ENCODE data around the gene ZFAND3. TPM values are rescaled to one million over a fixed set of nuclear protein-coding genes. Genes with fewer than 3 reads are reported as not detected.

ZFAND3 gene
- total RNA-seq, 1 donor from 2014 or later = 18.7 TPM

- H3K4me3 ChIP-seq (ENCODE audit: low read depth, low read length) = no peak overlapping the region
- TF ChIP-seq, protein P1, sequence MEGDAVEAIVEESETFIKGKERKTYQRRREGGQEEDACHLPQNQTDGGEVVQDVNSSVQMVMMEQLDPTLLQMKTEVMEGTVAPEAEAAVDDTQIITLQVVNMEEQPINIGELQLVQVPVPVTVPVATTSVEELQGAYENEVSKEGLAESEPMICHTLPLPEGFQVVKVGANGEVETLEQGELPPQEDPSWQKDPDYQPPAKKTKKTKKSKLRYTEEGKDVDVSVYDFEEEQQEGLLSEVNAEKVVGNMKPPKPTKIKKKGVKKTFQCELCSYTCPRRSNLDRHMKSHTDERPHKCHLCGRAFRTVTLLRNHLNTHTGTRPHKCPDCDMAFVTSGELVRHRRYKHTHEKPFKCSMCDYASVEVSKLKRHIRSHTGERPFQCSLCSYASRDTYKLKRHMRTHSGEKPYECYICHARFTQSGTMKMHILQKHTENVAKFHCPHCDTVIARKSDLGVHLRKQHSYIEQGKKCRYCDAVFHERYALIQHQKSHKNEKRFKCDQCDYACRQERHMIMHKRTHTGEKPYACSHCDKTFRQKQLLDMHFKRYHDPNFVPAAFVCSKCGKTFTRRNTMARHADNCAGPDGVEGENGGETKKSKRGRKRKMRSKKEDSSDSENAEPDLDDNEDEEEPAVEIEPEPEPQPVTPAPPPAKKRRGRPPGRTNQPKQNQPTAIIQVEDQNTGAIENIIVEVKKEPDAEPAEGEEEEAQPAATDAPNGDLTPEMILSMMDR (conservative IDR thresholded peaks at IDR 0.05; ENCODE audit: low read depth, low read length) = no peak
- DNase-seq (ENCODE audit: low read depth) = no peak
Measured at GRCh38 chr6:38198219-38198618, 378.7 kb downstream of the ZFAND3 start.

Other genes with a start within 250 kb of the ZFAND3 start
- gene MDGA1, start 121.8 kb upstream of the ZFAND3 start, total RNA-seq = 0.58 and 1.2 TPM in 2 replicates

All from epithelial cell of proximal tubule (primary cell).